K562 (cell line): Measurements from ENCODE around the gene SRRD. TPM values are rescaled to one million over a fixed set of nuclear protein-coding genes. Genes with fewer than 3 reads are reported as not detected.

Source experiments
- PRDM10 ChIP-seq: fragments of 450-650 bp; IDR thresholded peaks from 2 replicates; pipeline ENCODE4 v1.6.1; 2018; ENCODE audit not compliant: partially characterized antibody
- ZNF592 ChIP-seq: fragments of 450-650 bp; IDR thresholded peaks from 2 replicates; pipeline ENCODE4 v1.6.1; 2017; ENCODE audit warnings: antibody characterized with exemption, mild to moderate bottlenecking
- polyA plus RNA-seq, 8 experiments: library from polyadenylated mRNA; depleted of rRNA in 4 of 8; stranded (reverse) in 5 of 8; unstranded in 3 of 8; fragments of >200 nt; fragmentation: Nextera tagmentation in 2 of 8; fragmentation: Illumina TruSeq in 1 of 8; extraction: Ambion mirVana in 2 of 8; extraction: Trizol in 1 of 8; gene quantifications; 2 replicates each; pipeline versions ENCODE4 v1.2.1 to v1.2.3, GENCODE V29; 2011 to 2014; ENCODE audit warnings: inconsistent platforms in 1 of 8, missing spikeins in 1 of 8
- total RNA-seq, 7 experiments: library from RNA; depleted of rRNA in 6 of 7; stranded (reverse); fragments of >200 nt in 6 of 7; fragmentation: Illumina TruSeq in 2 of 7; extraction: Trizol in 2 of 7; gene quantifications; 2 replicates each; pipeline versions ENCODE4 v1.2.1 to v1.2.3, GENCODE V29; 2011 to 2021; ENCODE audit warnings: low replicate concordance in 1 of 7

The SRRD gene
- total and polyA plus RNA-seq, 9 of the 15 experiments (the other 6 are each of a cell fraction or from before 2014, with no cell fraction given), result 4.9 to 59.4 (median 34.4) TPM

DNA sequence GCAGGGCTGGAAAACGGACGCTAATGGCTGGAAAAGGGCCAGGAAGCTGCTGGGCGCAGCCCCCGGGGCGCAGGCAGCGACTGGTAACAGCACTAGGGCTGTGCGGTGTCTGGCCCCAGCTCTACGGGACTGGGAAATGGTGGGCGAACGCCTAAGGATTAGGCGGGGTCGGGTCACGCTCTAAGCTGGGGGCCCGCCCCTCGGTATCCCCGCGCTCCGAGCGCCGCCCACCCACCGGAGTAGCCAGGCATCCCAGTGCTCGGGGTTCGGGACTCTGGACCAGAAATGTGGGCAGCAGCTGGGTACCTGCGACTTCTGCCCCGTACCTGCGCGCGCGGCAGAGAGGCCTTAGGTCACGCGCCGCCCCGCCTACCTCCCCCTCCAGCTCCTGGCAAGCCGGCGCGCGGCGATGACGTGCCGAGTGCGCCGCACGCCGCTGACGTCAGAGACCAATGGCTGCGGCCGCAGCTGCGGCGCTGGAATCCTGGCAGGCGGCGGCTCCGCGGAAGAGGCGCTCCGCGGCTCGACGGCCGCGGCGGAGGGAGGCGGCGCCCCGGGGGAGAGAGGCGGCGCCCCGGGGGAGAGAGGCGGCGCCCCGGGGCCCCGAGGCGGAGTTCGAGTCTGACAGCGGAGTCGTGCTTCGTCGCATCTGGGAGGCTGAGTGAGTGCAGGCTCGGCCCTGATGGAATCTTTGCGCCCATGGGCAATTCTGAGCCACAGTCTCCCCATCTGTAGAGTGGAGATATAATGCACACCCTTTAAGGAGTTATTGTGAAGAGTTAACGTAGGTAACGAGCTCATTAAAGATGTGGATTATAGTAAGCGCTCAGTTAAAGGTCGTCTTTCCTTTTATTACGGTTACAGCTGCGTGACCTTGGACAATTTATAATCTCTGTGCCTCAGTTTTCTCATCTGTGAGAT lies at the start of gene SRRD, which contains the start of gene HPS4 (continued):
- TF ChIP-seq PRDM10 (no peak), ZNF592 (no peak)
